ENCODE measurements around the gene SERPINB11. TPM values are rescaled to one million over a fixed set of nuclear protein-coding genes. Genes with fewer than 3 reads are reported as not detected.

SERPINB11 gene
- total and polyA plus RNA-seq, 12 donors = 0.07 TPM; not detected in 11

GRCh38 chr18:63749489-63749888 is 46.7 kb downstream of the SERPINB11 start:
- 70 to 96% (median 84%) methylated on average over 1 of the region's 1 CpG for WGBS, 4 donors
- DNase-seq = no peak
- intact Hi-C loops (cut with DNase I) = no loop called here

GRCh38 chr18:63752636-63753035 is 49.9 kb downstream of the SERPINB11 start:
- no peak overlapping the region for H3K4me3 ChIP-seq
- H3K9me3 ChIP-seq (replicated peaks in 1 of 3) = no peaks in the 10 kb centered on the region
- intact Hi-C loops (cut with DNase I) = no loop called here
- H3K27ac ChIP-seq = no peak overlapping the region
- DNase-seq = no peak
- no peaks in the 10 kb centered on the region for H3K27me3 ChIP-seq
- no peaks in the 10 kb centered on the region for H3K36me3 ChIP-seq (replicated peaks in 1 of 2)
- no peak for TF ChIP-seq CTCF (IDR thresholded peaks at IDR 0.05)
- TF ChIP-seq POLR2A (IDR thresholded peaks at IDR 0.05) = no peak
- H3K4me1 ChIP-seq (replicated peaks in 1 of 2) = no peaks in the 10 kb centered on the region
- WGBS, 4 donors = 57 to 83% (median 69%) methylated on average over 2 of the region's 2 CpGs

More at GRCh38 chr18:63749489-63749888, 46.7 kb downstream of the SERPINB11 start:
- Histone ChIP-seq H3K27ac (no peak overlapping the region), H3K4me1 (replicated peaks in 1 of 2) (no peaks in the 10 kb centered on the region), H3K4me3 (no peak overlapping the region), H3K9me3 (replicated peaks in 1 of 3) (no peaks in the 10 kb centered on the region), H3K36me3 (replicated peaks in 1 of 2) (no peaks in the 10 kb centered on the region), H3K27me3 (no peaks in the 10 kb centered on the region)
- TF ChIP-seq POLR2A (IDR thresholded peaks at IDR 0.05) (no peak), CTCF (IDR thresholded peaks at IDR 0.05) (no peak)

GRCh38 chr18:63753676-63754075 is 50.9 kb downstream of the SERPINB11 start:
- intact Hi-C loops (cut with DNase I) = no loop called here
- no peaks in the 10 kb centered on the region for H3K27me3 ChIP-seq
- no peak for TF ChIP-seq CTCF (IDR thresholded peaks at IDR 0.05)
- no peak for TF ChIP-seq POLR2A (IDR thresholded peaks at IDR 0.05)
- no peaks in the 10 kb centered on the region for H3K4me1 ChIP-seq (replicated peaks in 1 of 2)
- no peaks in the 10 kb centered on the region for H3K36me3 ChIP-seq (replicated peaks in 1 of 2)
- no peak for DNase-seq
- no peak overlapping the region for H3K27ac ChIP-seq
- no peak overlapping the region for H3K4me3 ChIP-seq
- H3K9me3 ChIP-seq (replicated peaks in 1 of 3) = no peaks in the 10 kb centered on the region

GRCh38 chr18:63757541-63757940 is 54.8 kb downstream of the SERPINB11 start:
- TF ChIP-seq CTCF (IDR thresholded peaks at IDR 0.05) = no peak
- TF ChIP-seq POLR2A (IDR thresholded peaks at IDR 0.05) = no peak
- intact Hi-C loops (cut with DNase I) = no loop called here
- DNase-seq = no peak

More at GRCh38 chr18:63757541-63757940, 54.8 kb downstream of the SERPINB11 start:
- Histone ChIP-seq H3K9me3 (replicated peaks in 1 of 3) (no peaks in the 10 kb centered on the region), H3K27ac (no peak overlapping the region), H3K36me3 (replicated peaks in 1 of 2) (no peaks in the 10 kb centered on the region), H3K4me3 (no peak overlapping the region), H3K27me3 (no peaks in the 10 kb centered on the region), H3K4me1 (replicated peaks in 1 of 2) (no peaks in the 10 kb centered on the region)

All from adrenal gland (tissue), 12 donors.